ENCODE measurements around the gene DHX58. TPM values are rescaled to one million over a fixed set of nuclear protein-coding genes. Genes with fewer than 3 reads are reported as not detected.

Gene DHX58
- total and polyA plus RNA-seq, 2 of the 4 experiments (the other 2 are of a cell fraction), result 1.1 to 2.8 TPM

DNA sequence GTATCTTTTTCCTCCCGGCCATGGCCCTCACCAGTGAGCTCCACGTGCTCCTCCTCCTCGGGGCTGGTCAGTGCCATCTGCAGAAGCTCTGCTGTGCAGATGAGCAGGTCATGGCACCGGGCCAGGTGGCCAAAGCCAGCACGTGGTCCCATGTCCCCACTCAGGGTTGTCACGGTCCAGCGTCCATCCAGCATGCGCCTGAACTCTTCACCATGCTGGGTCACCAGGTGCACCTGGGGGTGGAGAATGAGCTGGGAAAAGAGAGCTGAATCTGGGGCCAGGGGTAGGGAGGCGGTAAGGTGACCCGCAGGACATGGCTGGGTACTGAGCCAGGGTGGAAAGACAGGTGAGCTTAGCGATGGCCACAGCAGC lies 1.3 kb downstream of the DHX58 start:
- Histone ChIP-seq H2BK20ac (ENCODE audit: low read depth, low read length) (no peak overlapping the region), H2AK9ac (replicated peaks; ENCODE audit: low read depth, low read length, poor library complexity) (peak overlapping the region; percentile 40), H3K36me3 (ENCODE audit: control insufficient read depth, insufficient read depth, low read length) (peaks cover 12% of the 10 kb centered on the region; the same call in 1 of the 2 replicates), H4K91ac (ENCODE audit: insufficient read depth, low read depth, low read length) (no peak overlapping the region), H4K20me1 (ENCODE audit: insufficient read depth, low read length) (no peaks in the 10 kb centered on the region), H2BK5ac (ENCODE audit: low read depth, low read length, poor library complexity, severe bottlenecking) (no peak overlapping the region), H2AFZ (replicated peaks; ENCODE audit: low read length, poor library complexity) (peak overlapping the region; percentile 39), H3K9me3 (ENCODE audit: control insufficient read depth, insufficient read depth, low read length) (no peaks in the 10 kb centered on the region), H2AK5ac (ENCODE audit: low read depth, low read length) (no peak overlapping the region), H3K9me1 (ENCODE audit: insufficient read depth, low read length) (peaks cover 4% of the 10 kb centered on the region; the same call in 1 of the 2 replicates), H3K23ac (ENCODE audit: low read depth, low read length) (no peak overlapping the region), H3K4me1 (ENCODE audit: control insufficient read depth, insufficient read depth, low read length) (peaks cover 6% of the 10 kb centered on the region; the same call in 1 of the 2 replicates), H3K4me3 (ENCODE audit: insufficient read depth, low read depth, low read length) (no peak overlapping the region), H3K27ac (ENCODE audit: insufficient read depth, low read length) (no peak overlapping the region), H3K4ac (ENCODE audit: low read depth, low read length) (no peak overlapping the region), H3K56ac (ENCODE audit: extremely low read depth, insufficient read depth, low read length) (no peak overlapping the region), H3K27me3 (ENCODE audit: control insufficient read depth, insufficient read depth, low read length) (no peaks in the 10 kb centered on the region), H3K4me2 (ENCODE audit: low read depth, low read length) (no peak overlapping the region), H3K79me1 (ENCODE audit: low read depth in 1 of 2, low read length in 2 of 2) (no peaks in the 10 kb centered on the region), H4K5ac (ENCODE audit: low read depth, low read length) (no peak overlapping the region), H3K9ac (ENCODE audit: low read depth, low read length) (no peak overlapping the region), H3K18ac (ENCODE audit: low read depth, low read length) (no peak overlapping the region), H4K8ac (ENCODE audit: low read depth in 2 of 2, low read length in 2 of 2) (no peak overlapping the region), H3K14ac (replicated peaks; ENCODE audit: low read depth, low read length) (no peak overlapping the region), H2BK120ac (ENCODE audit: low read depth, low read length) (no peak overlapping the region), H2BK15ac (ENCODE audit: low read depth, low read length) (no peak overlapping the region)
- DNase-seq (no peak), ATAC-seq (ENCODE audit: low read depth) (no peak)
- TF ChIP-seq MAFK (IDR thresholded peaks at IDR 0.05; ENCODE audit: low read depth, low read length), result no peak
- no peak for TF ChIP-seq RAD21 (IDR thresholded peaks at IDR 0.05; ENCODE audit: low read length)
- no peak for TF ChIP-seq RCOR1 (IDR thresholded peaks at IDR 0.05; ENCODE audit: insufficient replicate concordance, low read length)
- TF ChIP-seq RFX5 (IDR thresholded peaks at IDR 0.05; ENCODE audit: low read depth, low read length), result no peak
- no peak for TF ChIP-seq MAZ (IDR thresholded peaks at IDR 0.05; ENCODE audit: borderline replicate concordance, low read depth, low read length)
- no peak for TF ChIP-seq SMC3 (IDR thresholded peaks at IDR 0.05; ENCODE audit: low read depth, low read length)
- no peak for TF ChIP-seq NFE2L2 (IDR thresholded peaks at IDR 0.05; ENCODE audit: low read depth, low read length)
- no peak for TF ChIP-seq FOS (IDR thresholded peaks at IDR 0.05; ENCODE audit: low read depth, low read length)
- no peak for TF ChIP-seq BHLHE40 (IDR thresholded peaks at IDR 0.05; ENCODE audit: low read depth, low read length)
- no peak for TF ChIP-seq CHD1 (IDR thresholded peaks at IDR 0.05; ENCODE audit: low read depth, low read length)
- TF ChIP-seq USF2 (IDR thresholded peaks at IDR 0.05; ENCODE audit: low read depth, low read length), result no peak
- TF ChIP-seq, protein P1, sequence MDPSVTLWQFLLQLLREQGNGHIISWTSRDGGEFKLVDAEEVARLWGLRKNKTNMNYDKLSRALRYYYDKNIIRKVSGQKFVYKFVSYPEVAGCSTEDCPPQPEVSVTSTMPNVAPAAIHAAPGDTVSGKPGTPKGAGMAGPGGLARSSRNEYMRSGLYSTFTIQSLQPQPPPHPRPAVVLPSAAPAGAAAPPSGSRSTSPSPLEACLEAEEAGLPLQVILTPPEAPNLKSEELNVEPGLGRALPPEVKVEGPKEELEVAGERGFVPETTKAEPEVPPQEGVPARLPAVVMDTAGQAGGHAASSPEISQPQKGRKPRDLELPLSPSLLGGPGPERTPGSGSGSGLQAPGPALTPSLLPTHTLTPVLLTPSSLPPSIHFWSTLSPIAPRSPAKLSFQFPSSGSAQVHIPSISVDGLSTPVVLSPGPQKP (IDR thresholded peaks at IDR 0.05; ENCODE audit: borderline replicate concordance, low read depth, low read length), result no peak
- no peak for TF ChIP-seq MXI1 (IDR thresholded peaks at IDR 0.05; ENCODE audit: borderline replicate concordance, low read depth, low read length)
- no peak for TF ChIP-seq POLR2A (IDR thresholded peaks at IDR 0.05; ENCODE audit: low read depth, low read length)
- no peak for TF ChIP-seq CTCF (conservative IDR thresholded peaks at IDR 0.05; ENCODE audit: low read depth, low read length)
- TF ChIP-seq CEBPB (IDR thresholded peaks at IDR 0.05; ENCODE audit: low read depth, low read length), result no peak
- intact Hi-C loops (cut with micrococcal nuclease), result no loop called here
- no TSS peak for BruUV-seq (replicated peaks)
- 89% methylated on average over 7 of the region's 11 CpGs; no CpG with 5 or more reads in 1 of the 2 experiments for WGBS, 2 experiments (ENCODE audit: extremely low coverage in 2 of 2, insufficient read length in 1 of 2)
- ChIA-PET POLR2A (ENCODE audit: unreplicated experiment) (no interaction called here), CTCF (interaction anchor here (0.8 to 1.5 kb wide), 2 partner anchors 10 to 86 kb away, joined by 3 to 5 read pairs; no protein-coding TSS in a partner anchor)
- dilution Hi-C loops (cut with HindIII; ENCODE audit: low sequenced_read_pairs, unreplicated experiment), result no loop called here
- in situ Hi-C loops (cut with MboI; ENCODE audit: low sequenced_read_pairs), result loop anchor here (5.0 kb wide), 2 partner anchors 84 to 144 kb away; partner anchors contain the start of gene CNP
